ENCODE results near the gene ELAVL2. TPM values are rescaled to one million over a fixed set of nuclear protein-coding genes. Genes with fewer than 3 reads are reported as not detected.

The ELAVL2 gene
- total and polyA plus RNA-seq, 7 experiments from 2014 or later: not detected

DNA sequence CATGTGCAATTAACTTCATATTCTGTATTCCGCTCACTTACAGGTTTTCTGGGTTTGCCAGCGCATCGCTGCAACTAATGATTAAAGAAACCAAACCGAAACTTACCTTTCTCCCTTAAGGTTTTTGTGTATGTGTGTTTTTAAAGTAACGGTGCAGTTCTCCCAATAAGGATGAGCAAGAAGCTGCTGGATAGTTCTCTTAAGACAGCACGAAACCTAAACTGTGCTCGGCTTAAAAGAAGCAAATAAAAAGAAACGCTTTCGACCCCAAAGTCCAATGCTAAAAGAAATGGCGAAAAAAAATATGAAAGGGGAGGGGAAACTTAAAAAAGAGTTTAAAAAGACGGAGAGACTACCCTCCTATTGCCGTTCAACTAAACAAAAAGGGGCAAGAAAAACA lies 340 bp downstream of the ELAVL2 start:
- Mint-ChIP-seq H3K27ac (no peak overlapping the region), H3K4me1 (peaks cover 0 to 5% (median 0%) of the 10 kb centered on the region in 7 donors), H3K36me3 (peaks cover 0 to 4% (median 0%) of the 10 kb centered on the region in 5 donors), H3K4me3 (no peak overlapping the region), H3K27me3 (peaks cover 21 to 33% (median 27%) of the 10 kb centered on the region in 5 donors), H3K9me3 (peaks cover 0 to 45% (median 11%) of the 10 kb centered on the region in 11 donors)
- peaks cover 0 to 15% (median 0%) of the 10 kb centered on the region in 3 experiments for H3K9me3 ChIP-seq (ENCODE audit: control insufficient read depth in 2 of 3, low read length in 3 of 3)
- ATAC-seq (no peak), DNase-seq (no peak)
- peak overlapping the region; percentile 27 for H3K4me3 ChIP-seq (ENCODE audit: low read length)
- ChIA-PET CTCF (no interaction called here), POLR2A (no interaction called here)
- H3K36me3 ChIP-seq (ENCODE audit: control insufficient read depth in 2 of 3, insufficient read depth in 3 of 3, low read length in 3 of 3): no peaks in the 10 kb centered on the region
- H3K27me3 ChIP-seq (ENCODE audit: control insufficient read depth in 2 of 2, insufficient read depth in 2 of 2, low read length in 2 of 2): no peaks in the 10 kb centered on the region
- no peaks in the 10 kb centered on the region for H3K4me1 ChIP-seq (ENCODE audit: control insufficient read depth in 2 of 2, insufficient read depth in 2 of 2, low read length in 2 of 2)
- intact Hi-C loops (cut with micrococcal nuclease): no loop called here
- no peak overlapping the region for H3K27ac ChIP-seq (ENCODE audit: low read depth, low read length)

DNA sequence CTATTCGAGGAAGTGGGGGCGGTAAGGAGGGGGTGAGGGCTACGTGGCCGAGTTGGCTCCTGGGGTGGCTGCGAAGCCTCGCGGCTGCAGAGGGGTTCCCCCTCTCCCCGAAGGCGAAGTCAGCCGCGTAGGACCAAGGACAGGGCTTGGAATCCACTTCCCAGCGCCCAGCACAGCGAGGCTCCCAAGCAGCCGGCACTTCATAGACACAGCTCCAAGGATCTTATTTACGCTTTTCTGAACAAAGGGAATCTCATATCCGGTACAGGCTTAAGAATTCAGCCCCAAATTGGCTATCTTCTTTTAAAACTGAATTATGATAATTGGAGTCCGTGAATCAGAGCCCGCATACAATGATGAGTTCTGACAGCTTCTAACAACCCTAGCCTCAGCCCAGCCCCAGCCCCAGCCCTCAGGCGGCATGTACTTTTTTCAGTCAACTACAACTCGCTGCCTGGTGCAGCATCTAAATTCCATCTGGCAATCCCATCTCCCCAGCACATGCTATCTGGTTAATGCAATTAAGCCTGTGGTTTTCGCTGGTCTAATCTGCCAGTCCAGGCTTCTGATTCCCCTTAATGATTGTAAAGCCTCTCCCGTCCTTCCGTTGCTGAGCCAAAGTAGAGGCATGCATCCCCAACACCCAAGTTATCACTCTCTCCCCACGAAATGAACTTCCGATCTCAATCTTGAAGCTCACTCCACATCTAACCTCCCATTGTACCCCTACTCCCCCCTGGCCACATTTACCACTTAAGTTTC lies 1.0 kb downstream of the ELAVL2 start:
- no peaks in the 10 kb centered on the region for H3K4me1 ChIP-seq (ENCODE audit: control insufficient read depth in 2 of 2, insufficient read depth in 2 of 2, low read length in 2 of 2)
- peaks cover 0 to 15% (median 0%) of the 10 kb centered on the region in 3 experiments for H3K9me3 ChIP-seq (ENCODE audit: control insufficient read depth in 2 of 3, low read length in 3 of 3)
- H3K9me3 Mint-ChIP-seq: peaks cover 0 to 39% (median 11%) of the 10 kb centered on the region in 11 donors
- ChIA-PET POLR2A (no interaction called here), CTCF (no interaction called here)
- no peak overlapping the region for H3K27ac Mint-ChIP-seq
- peaks cover 0 to 5% (median 0%) of the 10 kb centered on the region in 7 donors for H3K4me1 Mint-ChIP-seq
- H3K36me3 Mint-ChIP-seq: peaks cover 0 to 4% (median 0%) of the 10 kb centered on the region in 5 donors
- intact Hi-C loops (cut with micrococcal nuclease): loop anchor here in 1 of 2 donors (5.0 kb wide), 1 partner anchor 1853 kb away; no protein-coding TSS in a partner anchor
- H3K27ac ChIP-seq (ENCODE audit: low read depth, low read length): no peak overlapping the region
- peaks cover 19 to 31% (median 25%) of the 10 kb centered on the region in 5 donors for H3K27me3 Mint-ChIP-seq
- H3K4me3 Mint-ChIP-seq: no peak overlapping the region
- H3K27me3 ChIP-seq (ENCODE audit: control insufficient read depth in 2 of 2, insufficient read depth in 2 of 2, low read length in 2 of 2): peaks cover 0 to 5% of the 10 kb centered on the region in 2 donors
- ATAC-seq (no peak), DNase-seq (no peak)
- no peaks in the 10 kb centered on the region for H3K36me3 ChIP-seq (ENCODE audit: control insufficient read depth in 2 of 3, insufficient read depth in 3 of 3, low read length in 3 of 3)
- no peak overlapping the region for H3K4me3 ChIP-seq (ENCODE audit: low read length)

DNA sequence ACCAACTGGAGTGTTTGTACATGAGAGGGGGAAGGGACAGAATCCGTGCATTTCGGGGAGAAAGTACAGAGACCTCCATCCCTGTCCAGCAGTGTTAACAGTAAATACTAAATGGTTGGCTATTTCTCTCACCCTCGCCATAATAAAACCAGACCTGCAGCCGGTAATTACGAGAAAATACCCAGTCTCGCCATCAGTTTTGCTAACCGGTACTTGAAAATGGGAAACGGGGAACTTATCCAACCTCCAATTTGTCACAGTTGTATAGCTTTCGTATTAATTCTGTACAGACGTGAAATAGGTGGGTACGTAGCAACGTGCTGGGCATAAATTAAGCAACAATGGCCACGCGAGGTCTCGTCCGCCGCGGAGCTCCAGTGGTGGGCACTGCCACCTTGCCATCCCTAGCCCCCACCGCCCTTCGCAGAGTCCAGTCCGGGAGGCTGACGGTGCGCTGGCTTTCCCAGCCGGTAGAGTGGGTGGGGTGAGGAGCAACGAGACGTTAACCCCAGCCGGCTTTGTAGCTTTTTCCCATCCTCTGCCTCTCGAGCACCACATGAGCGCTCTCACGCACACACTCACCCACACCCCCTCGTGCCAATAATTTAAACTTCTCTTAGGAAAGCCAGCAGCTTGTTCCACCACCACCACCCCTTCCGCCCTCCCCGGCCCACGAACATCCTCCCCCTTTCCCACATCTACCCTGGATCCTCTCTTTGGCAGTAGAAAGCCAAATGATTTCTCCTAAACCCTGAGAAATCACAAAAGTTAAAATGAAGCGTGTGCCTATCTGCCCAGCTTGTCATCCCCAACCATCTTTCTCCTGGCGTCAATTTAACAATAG lies 1.8 kb downstream of the ELAVL2 start:
- Mint-ChIP-seq H3K27ac (no peak overlapping the region), H3K4me1 (peaks cover 0 to 5% (median 0%) of the 10 kb centered on the region in 7 donors), H3K4me3 (peak overlapping the region in 1 of 10 donors; percentile 29), H3K9me3 (peaks cover 0 to 41% (median 10%) of the 10 kb centered on the region in 11 donors), H3K36me3 (peaks cover 0 to 6% (median 0%) of the 10 kb centered on the region in 5 donors), H3K27me3 (peaks cover 24 to 32% (median 28%) of the 10 kb centered on the region in 5 donors)
- Histone ChIP-seq H3K9me3 (ENCODE audit: control insufficient read depth in 2 of 3, low read length in 3 of 3) (peaks cover 0 to 15% (median 0%) of the 10 kb centered on the region in 3 experiments), H3K4me3 (ENCODE audit: low read length) (no peak overlapping the region), H3K4me1 (ENCODE audit: control insufficient read depth in 2 of 2, insufficient read depth in 2 of 2, low read length in 2 of 2) (no peaks in the 10 kb centered on the region), H3K27ac (ENCODE audit: low read depth, low read length) (no peak overlapping the region), H3K36me3 (ENCODE audit: control insufficient read depth in 2 of 3, insufficient read depth in 3 of 3, low read length in 3 of 3) (no peaks in the 10 kb centered on the region), H3K27me3 (ENCODE audit: control insufficient read depth in 2 of 2, insufficient read depth in 2 of 2, low read length in 2 of 2) (peaks cover 0 to 5% of the 10 kb centered on the region in 2 donors)
- ATAC-seq (no peak), DNase-seq (no peak)
- POLR2A ChIA-PET: no interaction called here
- CTCF ChIA-PET: no interaction called here
- intact Hi-C loops (cut with micrococcal nuclease): loop anchor here in 1 of 2 donors (5.0 kb wide), 1 partner anchor 1852 kb away; no protein-coding TSS in a partner anchor

DNA sequence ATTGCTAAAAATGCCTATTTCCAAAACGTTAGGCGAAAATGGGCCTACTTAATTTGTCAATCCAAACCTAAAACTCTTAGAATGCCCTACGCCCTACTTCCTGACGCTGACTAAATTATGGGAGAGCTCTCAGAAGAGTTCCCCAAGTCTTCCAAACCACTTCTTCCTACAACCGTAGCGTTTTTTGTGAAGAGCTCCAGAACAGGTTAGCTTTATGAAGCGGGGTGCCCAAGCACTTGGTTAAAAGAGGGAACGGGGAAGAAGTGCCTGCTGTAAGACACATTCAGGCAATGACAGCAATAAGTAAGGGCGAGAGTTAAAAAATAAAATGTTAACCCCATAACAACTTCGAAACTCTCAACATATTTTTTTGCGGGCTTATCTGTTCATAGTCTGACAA lies 2.8 kb downstream of the ELAVL2 start:
- no peak overlapping the region for H3K27ac Mint-ChIP-seq
- H3K36me3 Mint-ChIP-seq: peaks cover 0 to 7% (median 0%) of the 10 kb centered on the region in 5 donors
- H3K4me3 Mint-ChIP-seq: peak overlapping the region in 2 of 10 donors; percentile 12 to 29
- ATAC-seq (no peak), DNase-seq (no peak)
- Histone ChIP-seq H3K27me3 (ENCODE audit: control insufficient read depth in 2 of 2, insufficient read depth in 2 of 2, low read length in 2 of 2) (peaks cover 0 to 5% of the 10 kb centered on the region in 2 donors), H3K36me3 (ENCODE audit: control insufficient read depth in 2 of 3, insufficient read depth in 3 of 3, low read length in 3 of 3) (no peaks in the 10 kb centered on the region), H3K27ac (ENCODE audit: low read depth, low read length) (no peak overlapping the region), H3K4me3 (ENCODE audit: low read length) (no peak overlapping the region), H3K4me1 (ENCODE audit: control insufficient read depth in 2 of 2, insufficient read depth in 2 of 2, low read length in 2 of 2) (no peaks in the 10 kb centered on the region), H3K9me3 (ENCODE audit: control insufficient read depth in 2 of 3, low read length in 3 of 3) (peaks cover 0 to 15% (median 0%) of the 10 kb centered on the region in 3 experiments)
- peaks cover 24 to 35% (median 31%) of the 10 kb centered on the region in 5 donors for H3K27me3 Mint-ChIP-seq
- ChIA-PET CTCF (interaction anchor here (1.1 kb wide), 1 partner anchor 10 kb away, joined by 3 read pairs; no protein-coding TSS in a partner anchor), POLR2A (no interaction called here)
- H3K4me1 Mint-ChIP-seq: peaks cover 0 to 5% (median 0%) of the 10 kb centered on the region in 7 donors
- H3K9me3 Mint-ChIP-seq: peaks cover 0 to 44% (median 11%) of the 10 kb centered on the region in 11 donors
- intact Hi-C loops (cut with micrococcal nuclease): loop anchor here in 1 of 2 donors (5.0 kb wide), 1 partner anchor 1851 kb away; no protein-coding TSS in a partner anchor

DNA sequence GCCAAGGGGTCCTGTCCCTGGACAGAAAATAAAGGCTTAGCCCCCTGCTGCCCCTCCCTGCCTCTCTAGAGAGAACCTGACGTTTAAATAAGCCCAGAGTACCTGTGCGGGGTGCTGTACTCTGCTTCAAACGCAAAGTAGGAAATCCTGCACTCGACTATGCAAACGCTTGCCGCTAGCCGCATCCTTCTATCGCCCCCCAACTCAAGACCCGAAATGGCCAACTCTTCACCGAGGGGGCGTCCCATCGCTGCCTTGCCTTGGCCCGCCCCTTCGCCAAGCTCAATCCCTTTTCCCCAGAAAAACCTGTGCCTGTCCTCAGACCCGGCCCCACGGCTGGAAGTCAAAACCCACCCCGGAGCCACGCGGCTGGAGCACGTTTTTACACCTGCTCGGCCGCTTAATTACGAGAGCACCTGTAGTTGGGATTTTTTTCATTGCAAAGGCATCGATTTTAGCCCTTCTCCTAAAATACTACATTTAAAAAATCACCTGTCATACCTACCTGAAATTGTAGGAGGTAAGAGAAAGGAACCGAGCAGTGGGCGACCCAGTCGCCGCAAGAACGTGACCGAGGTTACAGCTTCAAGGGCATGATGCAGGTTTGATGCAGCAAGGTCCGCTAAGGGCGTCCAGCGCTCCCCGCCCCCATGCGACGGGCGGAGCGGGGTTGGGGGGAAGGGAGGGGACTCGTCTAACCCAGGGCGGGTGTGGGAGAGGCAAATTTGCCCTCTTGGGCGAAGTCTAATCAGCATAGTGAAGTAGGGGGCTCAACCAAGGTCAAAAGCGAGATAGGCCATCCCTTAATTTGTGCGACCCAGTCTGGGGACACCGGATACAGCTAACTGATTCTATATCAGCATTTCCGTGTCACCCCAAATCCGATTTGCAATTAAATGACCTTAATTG lies 3.5 kb downstream of the ELAVL2 start:
- Histone ChIP-seq H3K4me1 (ENCODE audit: control insufficient read depth in 2 of 2, insufficient read depth in 2 of 2, low read length in 2 of 2) (no peaks in the 10 kb centered on the region), H3K27ac (ENCODE audit: low read depth, low read length) (no peak overlapping the region), H3K27me3 (ENCODE audit: control insufficient read depth in 2 of 2, insufficient read depth in 2 of 2, low read length in 2 of 2) (peaks cover 0 to 5% of the 10 kb centered on the region in 2 donors), H3K4me3 (ENCODE audit: low read length) (no peak overlapping the region), H3K9me3 (ENCODE audit: control insufficient read depth in 2 of 3, low read length in 3 of 3) (peaks cover 0 to 15% (median 0%) of the 10 kb centered on the region in 3 experiments), H3K36me3 (ENCODE audit: control insufficient read depth in 2 of 3, insufficient read depth in 3 of 3, low read length in 3 of 3) (no peaks in the 10 kb centered on the region)
- Mint-ChIP-seq H3K27ac (peak overlapping the region in 1 of 9 donors; percentile 29), H3K27me3 (peaks cover 24 to 35% (median 31%) of the 10 kb centered on the region in 5 donors), H3K9me3 (peaks cover 0 to 40% (median 11%) of the 10 kb centered on the region in 11 donors), H3K4me3 (peak overlapping the region in 2 of 10 donors; percentile 6 to 44), H3K4me1 (peaks cover 0 to 5% (median 0%) of the 10 kb centered on the region in 7 donors), H3K36me3 (peaks cover 0 to 7% (median 0%) of the 10 kb centered on the region in 5 donors)
- intact Hi-C loops (cut with micrococcal nuclease): loop anchor here in 1 of 2 donors (5.0 kb wide), 1 partner anchor 1850 kb away; no protein-coding TSS in a partner anchor
- POLR2A ChIA-PET: no interaction called here
- CTCF ChIA-PET: interaction anchor here (1.1 kb wide), 1 partner anchor 9 kb away, joined by 3 read pairs; no protein-coding TSS in a partner anchor
- no peak for DNase-seq
- ATAC-seq: no peak

Measured in naive thymus-derived CD4-positive, alpha-beta T cell (primary cell).